ENCODE results near the gene SNX1.

Gene SNX1

GRCh38 chr15:64158363-64159134, 62.8 kb downstream of the SNX1 start:
- peak overlapping the region; percentile 45 for H3K4me3 Mint-ChIP-seq
- H3K36me3 Mint-ChIP-seq: peaks cover 19% of the 10 kb centered on the region
- H3K9me3 Mint-ChIP-seq: no peaks in the 10 kb centered on the region
- H3K4me1 Mint-ChIP-seq: peaks cover 35% of the 10 kb centered on the region
- H3K27me3 Mint-ChIP-seq: peaks cover under 1% of the 10 kb centered on the region
- H3K27ac Mint-ChIP-seq: peak overlapping the region; percentile 2

GRCh38 chr15:64161688-64162477, 66.1 kb downstream of the SNX1 start:
- Mint-ChIP-seq H3K27ac (peak overlapping the region; percentile 80), H3K36me3 (peaks cover 14% of the 10 kb centered on the region), H3K27me3 (no peaks in the 10 kb centered on the region), H3K4me1 (peaks cover 47% of the 10 kb centered on the region), H3K4me3 (peak overlapping the region; percentile 96), H3K9me3 (no peaks in the 10 kb centered on the region)

GRCh38 chr15:64162478-64162868, 66.7 kb downstream of the SNX1 start:
- peaks cover 14% of the 10 kb centered on the region for H3K36me3 Mint-ChIP-seq
- peaks cover 52% of the 10 kb centered on the region for H3K4me1 Mint-ChIP-seq
- H3K27me3 Mint-ChIP-seq: no peaks in the 10 kb centered on the region
- peak overlapping the region; percentile 80 for H3K27ac Mint-ChIP-seq
- no peaks in the 10 kb centered on the region for H3K9me3 Mint-ChIP-seq
- H3K4me3 Mint-ChIP-seq: peak overlapping the region; percentile 96

- H3K27me3 Mint-ChIP-seq: no peaks in the 10 kb centered on the region
- H3K36me3 Mint-ChIP-seq: peaks cover 12% of the 10 kb centered on the region
- peak within 1 kb of the TSS; percentile 96 for H3K4me3 Mint-ChIP-seq
- H3K4me1 Mint-ChIP-seq: peaks cover 49% of the 10 kb centered on the region
- peak within 1 kb of the TSS; percentile 93 for H3K27ac Mint-ChIP-seq
- H3K9me3 Mint-ChIP-seq: no peaks in the 10 kb centered on the region
Observed at GRCh38 chr15:64162869-64163658, 67.3 kb downstream of the SNX1 start, which contains the start of gene PPIB. TSS of gene PPIB (minus strand) at chr15:64163022. CDS start at chr15:64162986, 36 bp downstream.

GRCh38 chr15:64163659-64164362, 68.0 kb downstream of the SNX1 start:
- Mint-ChIP-seq H3K27ac (peak overlapping the region; percentile 93), H3K27me3 (no peaks in the 10 kb centered on the region), H3K4me3 (peak overlapping the region; percentile 92), H3K4me1 (peaks cover 41% of the 10 kb centered on the region), H3K36me3 (peaks cover 9% of the 10 kb centered on the region), H3K9me3 (no peaks in the 10 kb centered on the region)

- H3K4me1 Mint-ChIP-seq: peaks cover 38% of the 10 kb centered on the region
- H3K27ac Mint-ChIP-seq: no peak overlapping the region
- no peaks in the 10 kb centered on the region for H3K27me3 Mint-ChIP-seq
- H3K4me3 Mint-ChIP-seq: peak overlapping the region; percentile 11
- no peaks in the 10 kb centered on the region for H3K9me3 Mint-ChIP-seq
- peaks cover 9% of the 10 kb centered on the region for H3K36me3 Mint-ChIP-seq
Observed at GRCh38 chr15:64164436-64164835, 68.7 kb downstream of the SNX1 start.

- H3K27ac Mint-ChIP-seq: peak overlapping the region; percentile 39
- no peaks in the 10 kb centered on the region for H3K27me3 Mint-ChIP-seq
- peaks cover 2% of the 10 kb centered on the region for H3K36me3 Mint-ChIP-seq
Observed at GRCh38 chr15:64166102-64166890, 70.5 kb downstream of the SNX1 start.

GRCh38 chr15:64180235-64180824, 84.5 kb downstream of the SNX1 start:
- H3K4me3 Mint-ChIP-seq: no peak overlapping the region
- H3K36me3 Mint-ChIP-seq: peaks cover 8% of the 10 kb centered on the region
- H3K27me3 Mint-ChIP-seq: no peaks in the 10 kb centered on the region
- no peaks in the 10 kb centered on the region for H3K4me1 Mint-ChIP-seq
- no peaks in the 10 kb centered on the region for H3K9me3 Mint-ChIP-seq
- H3K27ac Mint-ChIP-seq: no peak overlapping the region

More at GRCh38 chr15:64166102-64166890, 70.5 kb downstream of the SNX1 start:
- Mint-ChIP-seq H3K4me3 (no peak overlapping the region), H3K9me3 (no peaks in the 10 kb centered on the region), H3K4me1 (peaks cover 29% of the 10 kb centered on the region)

GRCh38 chr15:64182859-64183370, 87.1 kb downstream of the SNX1 start:
- no peaks in the 10 kb centered on the region for H3K4me1 Mint-ChIP-seq
- no peak overlapping the region for H3K4me3 Mint-ChIP-seq
- H3K27me3 Mint-ChIP-seq: no peaks in the 10 kb centered on the region
- no peak overlapping the region for H3K27ac Mint-ChIP-seq
- no peaks in the 10 kb centered on the region for H3K9me3 Mint-ChIP-seq
- H3K36me3 Mint-ChIP-seq: peaks cover 4% of the 10 kb centered on the region

- peaks cover 4% of the 10 kb centered on the region for H3K36me3 Mint-ChIP-seq
- no peaks in the 10 kb centered on the region for H3K27me3 Mint-ChIP-seq
- no peak overlapping the region for H3K27ac Mint-ChIP-seq
- no peak overlapping the region for H3K4me3 Mint-ChIP-seq
- no peaks in the 10 kb centered on the region for H3K4me1 Mint-ChIP-seq
- no peaks in the 10 kb centered on the region for H3K9me3 Mint-ChIP-seq
Observed at GRCh38 chr15:64185146-64185911, 89.5 kb downstream of the SNX1 start.

GRCh38 chr15:64187396-64188191, 91.8 kb downstream of the SNX1 start:
- Mint-ChIP-seq H3K4me3 (no peak overlapping the region), H3K27ac (no peak overlapping the region), H3K4me1 (no peaks in the 10 kb centered on the region), H3K9me3 (no peaks in the 10 kb centered on the region), H3K36me3 (peaks cover 4% of the 10 kb centered on the region), H3K27me3 (no peaks in the 10 kb centered on the region)

Measured in activated naive CD4-positive, alpha-beta T cell treated with anti-CD3 and anti-CD28 coated beads, Interleukin-2, amount 50 U/mL, for 24 hours (primary cell).